PFSK-1 (cell line): ENCODE results near the gene DOC2A.

Source experiments
- FOXP2 ChIP-seq: optimal IDR thresholded peaks from 2 replicates; pipeline ENCODE3; 2011; ENCODE audit warnings: borderline replicate concordance, control low read depth, inconsistent platforms; ENCODE audit not compliant: insufficient read depth; ENCODE audit errors: extremely low read length, extremely low read depth
- POLR2AphosphoS5 ChIP-seq: IDR thresholded peaks from 2 replicates; pipeline ENCODE4 v1.6.1; 2012; ENCODE audit warnings: low read depth, mild to moderate bottlenecking, control low read depth, low read length, moderate library complexity
- TF ChIP-seq, protein P1 (sequence below), 2 experiments: IDR thresholded peaks; 2 replicates each; pipeline versions ENCODE4 v1.6.1 to v1.8.0; 2011 to 2012; ENCODE audit warnings: low read depth in 2 of 2, low read length in 2 of 2, control low read depth in 1 of 2, inconsistent platforms in 1 of 2, mild to moderate bottlenecking in 1 of 2, moderate library complexity in 1 of 2; ENCODE audit not compliant: insufficient read depth in 1 of 2

DNA sequence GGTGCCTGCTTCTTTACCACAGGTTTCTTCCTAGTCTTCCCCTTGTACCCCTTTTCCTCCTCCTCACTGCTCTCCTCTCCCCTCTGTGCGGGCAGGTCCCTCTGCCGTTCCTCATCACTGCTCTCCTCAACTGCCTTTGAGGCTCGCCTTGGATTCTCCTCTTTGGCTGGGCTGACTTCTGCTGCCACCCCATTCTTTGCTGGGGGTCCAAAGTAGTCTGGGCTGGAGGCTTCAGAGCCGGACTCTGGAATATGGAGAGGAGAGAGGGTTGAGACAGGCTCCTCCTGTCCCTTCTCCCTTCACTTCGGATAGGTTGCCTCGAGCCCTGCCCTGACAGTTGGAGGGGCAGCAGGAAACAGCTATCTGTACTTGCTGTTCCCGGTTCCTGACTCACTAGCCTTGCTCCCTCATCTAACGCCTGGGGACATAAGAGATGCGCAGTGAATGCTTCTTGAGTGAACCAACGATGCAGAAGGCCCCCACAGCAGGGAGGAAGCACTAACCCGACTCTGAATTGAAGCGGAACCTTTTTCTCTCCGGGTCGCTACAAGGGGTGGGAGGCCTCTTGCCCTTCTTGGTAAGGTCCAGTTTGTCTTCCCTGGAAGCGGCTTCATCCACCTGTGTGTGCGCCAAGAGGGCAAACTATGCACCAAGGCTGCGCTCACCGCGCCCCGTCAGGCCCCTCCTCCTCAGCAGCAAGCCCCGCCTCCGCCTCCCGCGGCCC lies 16.1 kb downstream of the DOC2A start:
- TF ChIP-seq POLR2AphosphoS5 (no peak), FOXP2 (no peak)
- TF ChIP-seq, protein P1, sequence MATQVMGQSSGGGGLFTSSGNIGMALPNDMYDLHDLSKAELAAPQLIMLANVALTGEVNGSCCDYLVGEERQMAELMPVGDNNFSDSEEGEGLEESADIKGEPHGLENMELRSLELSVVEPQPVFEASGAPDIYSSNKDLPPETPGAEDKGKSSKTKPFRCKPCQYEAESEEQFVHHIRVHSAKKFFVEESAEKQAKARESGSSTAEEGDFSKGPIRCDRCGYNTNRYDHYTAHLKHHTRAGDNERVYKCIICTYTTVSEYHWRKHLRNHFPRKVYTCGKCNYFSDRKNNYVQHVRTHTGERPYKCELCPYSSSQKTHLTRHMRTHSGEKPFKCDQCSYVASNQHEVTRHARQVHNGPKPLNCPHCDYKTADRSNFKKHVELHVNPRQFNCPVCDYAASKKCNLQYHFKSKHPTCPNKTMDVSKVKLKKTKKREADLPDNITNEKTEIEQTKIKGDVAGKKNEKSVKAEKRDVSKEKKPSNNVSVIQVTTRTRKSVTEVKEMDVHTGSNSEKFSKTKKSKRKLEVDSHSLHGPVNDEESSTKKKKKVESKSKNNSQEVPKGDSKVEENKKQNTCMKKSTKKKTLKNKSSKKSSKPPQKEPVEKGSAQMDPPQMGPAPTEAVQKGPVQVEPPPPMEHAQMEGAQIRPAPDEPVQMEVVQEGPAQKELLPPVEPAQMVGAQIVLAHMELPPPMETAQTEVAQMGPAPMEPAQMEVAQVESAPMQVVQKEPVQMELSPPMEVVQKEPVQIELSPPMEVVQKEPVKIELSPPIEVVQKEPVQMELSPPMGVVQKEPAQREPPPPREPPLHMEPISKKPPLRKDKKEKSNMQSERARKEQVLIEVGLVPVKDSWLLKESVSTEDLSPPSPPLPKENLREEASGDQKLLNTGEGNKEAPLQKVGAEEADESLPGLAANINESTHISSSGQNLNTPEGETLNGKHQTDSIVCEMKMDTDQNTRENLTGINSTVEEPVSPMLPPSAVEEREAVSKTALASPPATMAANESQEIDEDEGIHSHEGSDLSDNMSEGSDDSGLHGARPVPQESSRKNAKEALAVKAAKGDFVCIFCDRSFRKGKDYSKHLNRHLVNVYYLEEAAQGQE (IDR thresholded peaks at IDR 0.05; ENCODE audit: insufficient read depth in 1 of 2, low read depth in 2 of 2, low read length in 2 of 2), result no peak
